Left lobe of liver (tissue), 2 donors: Measurements from ENCODE around the gene PRPF38B. TPM values are rescaled to one million over a fixed set of nuclear protein-coding genes. Genes with fewer than 3 reads are reported as not detected.
"Not testable (repeated sequence)": the region's sequence is repeated elsewhere in the genome, so short reads cannot be mapped to it uniquely, and the experiment has no call there.

Experiments used
- ATAC-seq: fragments of 200-7000 bp; cut with Tn5 transposase; one replicate; pipeline ENCODE4 v1.9.1; 2020; ENCODE audit warnings: mild to moderate bottlenecking, moderate library complexity
- DNase-seq: peaks from one replicate; pipeline ENCODE4 v3.0.0-alpha.2; 2020; ENCODE audit warnings: low spot score
- total RNA-seq: library from RNA; stranded (reverse); gene quantifications from one replicate; pipeline ENCODE4 v1.2.1, GENCODE V29; 2021
- donor health status: DM: no; HTN: no; CAD: no; lungs with moderate emphysema.
- donor health status: DM: no; HTN: yes; CAD: no.

The PRPF38B gene
- total RNA-seq: 12.0 TPM

- ATAC-seq: peak; percentile 97
- peak; percentile 95 for DNase-seq
Observed at GRCh38 chr1:108691942-108692723, at the start of gene PRPF38B. TSS of gene PRPF38B (plus strand) at chr1:108692310. CDS start at chr1:108692592, 282 bp downstream.

DNA sequence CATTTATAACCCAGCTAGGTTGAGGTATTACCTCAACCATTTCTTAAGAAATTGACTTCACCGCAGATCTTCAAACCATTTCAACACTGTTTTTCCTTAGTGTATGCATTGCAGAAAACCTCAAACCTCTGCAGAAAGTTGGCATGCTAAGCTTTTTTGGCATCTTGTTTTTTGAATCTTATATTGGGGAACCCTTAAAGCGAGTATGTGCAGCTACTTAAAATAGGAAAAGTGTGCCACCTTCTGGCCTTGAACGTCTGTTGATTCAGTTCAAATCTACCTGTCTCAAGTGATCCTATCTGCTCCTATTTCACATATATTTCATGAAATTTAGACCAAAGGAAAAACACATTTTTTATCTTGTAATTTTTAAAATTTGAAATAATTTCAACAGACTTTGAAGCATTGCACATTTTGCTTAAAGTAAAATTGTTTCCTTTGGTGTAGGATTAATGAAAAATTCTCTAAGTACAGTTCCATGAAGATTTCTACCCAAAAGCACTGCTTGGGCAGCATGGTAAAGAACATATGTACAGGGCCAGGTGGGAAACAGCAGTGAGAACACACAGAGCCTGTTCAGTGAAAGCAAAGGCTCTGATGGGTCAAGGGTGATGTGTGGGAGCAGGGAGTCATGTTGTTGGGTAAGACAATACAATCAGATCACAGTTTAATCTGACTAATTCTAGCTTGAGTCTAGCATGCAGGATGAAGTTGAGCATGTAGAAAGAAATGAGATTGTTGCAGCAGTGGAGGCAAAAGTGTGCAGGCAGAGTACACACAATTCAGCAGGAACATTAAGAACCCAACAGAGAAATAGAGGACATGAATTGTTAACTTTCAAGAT lies 48.4 kb upstream of the PRPF38B start:
- no peak for DNase-seq
- peak; percentile 63 for ATAC-seq

DNA sequence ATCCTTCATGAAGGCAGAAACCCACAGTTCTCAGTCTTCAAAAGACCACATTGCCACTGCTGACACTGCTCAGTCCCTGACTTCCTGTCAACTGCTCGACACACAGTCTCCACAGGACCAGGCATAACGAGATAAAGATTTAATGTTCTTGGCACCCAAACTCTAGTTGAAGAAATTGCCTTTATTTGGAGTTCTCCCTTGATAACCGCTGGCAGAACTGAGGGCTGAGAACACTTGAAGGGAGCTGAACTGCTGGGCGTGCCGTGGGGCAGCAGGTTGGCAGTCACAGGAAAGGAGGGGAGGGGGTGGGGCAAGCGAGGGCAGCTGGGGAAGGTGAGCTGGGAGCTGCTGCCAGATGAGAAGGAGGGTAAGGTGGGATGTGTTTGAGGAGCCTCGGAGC lies 47.1 kb upstream of the PRPF38B start:
- DNase-seq (no peak), ATAC-seq (no peak)

- ATAC-seq (no peak), DNase-seq (no peak)
Observed at GRCh38 chr1:108645564-108646184, 46.4 kb upstream of the PRPF38B start.

GRCh38 chr1:108646265-108646647 lies 45.9 kb upstream of the PRPF38B start:
- DNase-seq: no peak
- no peak for ATAC-seq

GRCh38 chr1:108646648-108647269 lies 45.4 kb upstream of the PRPF38B start:
- peak; percentile 93 for ATAC-seq
- DNase-seq: peak; percentile 61

DNA sequence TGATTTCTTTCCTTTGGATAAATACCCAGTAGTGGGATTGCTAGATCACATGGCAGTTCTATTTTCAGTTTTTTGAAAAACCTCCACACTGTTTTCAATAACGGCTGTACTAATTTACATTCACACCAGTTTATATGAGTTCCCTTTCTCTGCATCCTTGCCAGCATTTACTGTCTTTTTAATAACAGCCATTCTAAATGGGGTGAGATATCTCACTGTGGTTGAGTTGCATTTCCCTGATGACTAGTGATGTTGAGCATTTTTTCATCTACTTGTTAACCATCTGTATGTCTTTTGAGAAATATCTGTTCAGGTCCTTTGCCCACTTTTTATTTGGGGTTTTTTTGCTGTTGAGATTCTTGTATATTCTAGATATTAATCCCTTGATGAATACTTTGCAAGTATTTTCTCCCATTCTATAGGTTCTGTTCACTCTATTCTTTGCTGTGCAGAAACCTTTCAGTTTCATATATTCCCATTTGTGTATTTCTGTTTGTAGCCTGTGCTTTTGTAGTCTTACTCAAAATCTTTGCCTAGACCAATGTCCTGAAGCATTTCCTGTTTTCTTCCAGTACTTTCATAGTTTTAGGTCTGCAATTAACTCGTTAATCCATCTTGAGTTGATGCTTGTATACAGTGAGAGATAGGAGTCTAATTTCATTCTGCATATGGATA lies 38.5 kb upstream of the PRPF38B start:
- DNase-seq (no peak), ATAC-seq (no peak)

GRCh38 chr1:108657356-108658080 lies 34.6 kb upstream of the PRPF38B start:
- ATAC-seq: no peak
- no peak for DNase-seq

GRCh38 chr1:108661030-108661609 lies 31.0 kb upstream of the PRPF38B start, which contains the start of gene HENMT1:
TSS of gene HENMT1 (minus strand) at chr1:108661093. CDS start at chr1:108659884, 1,209 bp downstream.
- ATAC-seq: peak; percentile 80
- peak; percentile 56 for DNase-seq

- DNase-seq: no peak
- no peak for ATAC-seq
Observed at GRCh38 chr1:108663074-108663473, 29.0 kb upstream of the PRPF38B start.

DNA sequence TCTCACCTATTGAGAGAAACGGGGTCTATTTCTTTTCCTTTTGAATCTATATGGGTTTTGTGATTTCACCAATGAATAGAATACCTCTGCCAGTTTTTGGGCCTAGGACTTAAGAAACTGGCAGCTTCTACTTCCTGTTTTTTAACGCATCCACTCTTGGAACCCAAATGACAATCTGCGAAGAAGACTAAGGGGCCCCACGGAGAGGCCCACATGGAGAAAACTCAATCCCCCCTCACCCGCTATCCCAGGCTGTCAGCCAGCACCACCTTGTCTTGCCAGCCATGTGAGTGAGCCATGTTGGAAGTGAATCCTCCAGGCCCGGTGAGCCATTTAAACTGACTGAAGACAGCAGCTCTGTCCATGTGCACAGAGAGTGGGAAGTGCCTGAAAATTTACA lies 27.6 kb upstream of the PRPF38B start:
- no peak for DNase-seq
- no peak for ATAC-seq

DNA sequence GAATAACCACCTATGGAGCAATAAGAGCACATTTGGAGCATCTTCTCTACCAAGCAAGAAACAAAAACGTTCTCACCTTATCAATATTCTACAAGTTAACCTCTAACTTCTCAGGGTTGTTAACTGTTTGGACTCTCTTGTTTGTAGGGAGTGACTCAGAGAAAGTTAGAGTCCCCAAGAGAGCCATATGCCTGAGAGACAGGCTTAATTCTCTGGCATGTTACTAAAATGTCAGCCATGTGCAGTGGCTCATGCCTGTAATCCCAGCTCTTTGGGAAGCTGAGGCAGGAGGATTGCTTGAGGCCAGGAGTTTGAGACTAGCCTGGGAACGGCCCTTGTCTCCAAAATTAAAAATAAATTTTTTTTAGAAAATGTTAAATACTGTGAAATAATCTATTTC lies 27.0 kb upstream of the PRPF38B start:
- no peak for ATAC-seq
- no peak for DNase-seq

DNA sequence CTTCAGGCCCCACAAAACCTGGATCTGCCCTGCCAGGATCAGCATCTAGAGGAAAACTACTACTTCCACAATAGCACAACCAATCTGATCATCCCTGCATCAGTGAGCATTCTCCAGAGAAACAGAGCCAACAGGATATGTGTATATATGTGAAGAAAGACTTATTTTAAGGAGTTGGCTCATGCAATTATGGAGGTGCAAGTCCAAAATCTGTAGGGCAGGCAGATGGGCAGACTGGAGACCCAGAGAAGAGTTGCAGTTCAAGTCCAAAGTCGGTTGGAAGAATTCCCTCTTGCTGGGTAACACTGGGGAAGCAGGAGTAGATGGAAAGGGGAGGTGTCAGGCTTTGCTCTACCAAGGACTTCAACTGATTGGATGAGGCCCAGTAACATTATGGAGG lies 26.3 kb upstream of the PRPF38B start:
- no peak for ATAC-seq
- DNase-seq: no peak

DNA sequence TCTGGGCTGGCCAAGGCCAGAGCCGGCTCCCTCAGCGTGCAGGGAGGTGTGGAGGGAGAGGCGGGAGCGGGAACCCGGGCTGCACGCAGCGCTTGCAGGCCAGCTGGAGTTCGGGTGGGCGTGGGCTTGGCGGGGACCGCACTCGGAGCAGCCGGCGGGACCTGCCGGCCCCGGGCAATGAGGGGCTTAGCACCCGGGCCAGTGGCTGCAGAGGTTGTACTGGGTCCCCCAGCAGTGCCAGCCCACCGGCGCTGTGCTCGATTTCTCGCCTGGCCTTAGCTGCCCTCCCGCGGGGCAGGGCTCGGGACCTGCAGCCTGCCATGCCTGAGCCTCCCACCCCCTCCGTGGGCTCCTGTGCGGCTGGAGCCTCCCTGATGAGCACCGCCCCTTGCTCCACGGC lies 24.7 kb upstream of the PRPF38B start:
- not testable (repeated sequence) for DNase-seq, ATAC-seq

GRCh38 chr1:108668777-108669176 lies 23.3 kb upstream of the PRPF38B start:
- ATAC-seq (no peak), DNase-seq (no peak)

DNA sequence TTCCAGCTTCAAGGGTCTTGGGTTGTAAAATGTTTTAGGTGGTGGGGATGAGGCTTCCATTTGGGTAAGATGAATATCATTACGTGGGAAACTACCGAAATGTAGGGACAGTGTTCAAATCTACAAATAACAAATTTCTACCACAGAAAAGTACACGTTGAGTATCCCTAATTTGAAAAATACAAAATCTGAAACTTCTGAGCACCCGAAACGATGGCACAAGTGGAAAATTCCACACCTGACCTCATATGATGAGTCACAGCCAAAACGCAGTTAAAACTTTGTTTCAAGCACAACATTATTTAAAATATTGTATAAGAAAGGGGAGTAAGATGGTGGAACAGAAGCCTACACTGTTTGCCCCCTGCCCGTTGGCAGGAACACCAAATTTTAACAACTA lies 22.4 kb upstream of the PRPF38B start:
- DNase-seq (no peak), ATAC-seq (no peak)

GRCh38 chr1:108670131-108670773 lies 21.9 kb upstream of the PRPF38B start:
- ATAC-seq (no peak), DNase-seq (no peak)

DNA sequence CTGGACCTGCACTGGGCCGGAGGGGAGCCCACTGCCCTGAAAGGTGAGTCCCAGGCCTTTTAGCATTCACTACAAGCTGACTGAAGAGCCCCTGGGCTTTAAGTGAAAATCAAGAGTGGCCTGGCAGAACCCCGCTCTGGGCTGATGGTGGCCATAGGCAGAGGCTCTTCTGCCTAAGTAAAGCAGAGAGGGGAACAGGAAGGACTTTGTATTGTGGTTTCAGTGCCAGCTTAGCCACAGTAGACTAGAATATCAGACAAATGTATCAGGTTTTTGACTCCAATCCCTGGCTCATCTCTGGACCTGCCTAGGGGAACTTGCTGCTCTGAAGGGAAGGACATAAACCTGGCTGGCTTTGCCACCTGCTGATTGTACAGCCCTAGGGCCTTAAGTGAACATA lies 21.0 kb upstream of the PRPF38B start:
- no peak for ATAC-seq
- DNase-seq: no peak

DNA sequence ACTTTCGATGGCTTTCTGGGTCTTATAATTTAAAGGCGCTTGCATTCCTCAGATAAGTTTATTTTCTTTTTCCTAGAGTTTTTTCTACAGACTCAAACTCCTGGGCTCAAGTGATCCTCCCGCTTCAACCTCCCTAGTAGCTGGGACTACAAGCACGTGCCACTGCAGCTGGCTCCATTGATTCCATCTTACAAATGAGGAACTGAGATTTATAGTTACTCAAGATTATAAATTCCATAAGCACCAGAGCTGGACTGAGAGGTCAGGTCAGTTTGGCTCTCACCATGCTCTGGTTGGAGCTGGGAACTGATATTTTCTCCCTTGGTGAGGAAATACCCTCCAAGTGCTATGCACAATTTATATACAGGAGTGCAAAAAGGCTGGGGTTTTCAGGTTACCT lies 13.4 kb upstream of the PRPF38B start:
- ATAC-seq: no peak
- DNase-seq: no peak
